Putamen (tissue), 1 donor: ENCODE results near the gene NUBP1.

Source experiments
- DNase-seq: peaks from one replicate; pipeline ENCODE4 v3.0.0-alpha.2; 2016; ENCODE audit warnings: low spot score

NUBP1 gene

DNA sequence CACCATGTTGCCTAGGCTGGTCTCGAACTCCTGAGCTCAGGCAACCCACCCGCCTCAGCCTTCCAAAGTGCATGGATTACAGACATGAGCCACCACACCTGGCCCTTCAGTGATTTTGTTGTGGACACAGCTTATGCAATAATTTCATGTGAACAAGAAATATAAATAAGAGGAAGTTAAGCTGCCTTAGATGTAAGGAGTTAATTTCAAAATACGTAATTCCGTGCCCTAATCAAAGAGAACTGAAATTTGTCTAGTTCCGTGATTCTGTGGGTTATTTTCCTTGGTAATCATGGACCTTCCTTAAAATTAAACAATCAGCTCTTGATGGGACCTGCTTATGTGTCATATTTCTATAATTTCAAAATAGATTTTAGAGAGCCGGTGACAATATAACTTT is 63.1 kb downstream of the NUBP1 start:
- no peak for DNase-seq

DNA sequence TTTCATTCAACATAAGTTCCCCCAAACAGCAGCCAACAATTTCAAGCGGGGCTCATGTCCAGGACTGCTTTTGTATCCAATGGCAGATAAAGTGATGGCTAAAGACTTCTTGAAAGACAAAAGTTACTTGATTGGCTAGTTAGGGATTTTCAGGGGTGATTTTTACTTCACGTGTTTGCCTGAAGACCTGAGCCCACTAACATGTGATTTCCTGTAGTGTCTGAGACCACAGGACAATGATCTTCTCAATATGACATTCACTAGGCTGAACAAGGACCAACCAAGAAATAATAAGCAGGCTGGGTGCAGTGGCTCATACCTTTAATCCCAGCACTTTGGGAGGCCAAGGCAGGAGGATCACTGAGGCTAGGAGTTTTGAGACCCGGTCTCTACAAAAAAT is 64.6 kb downstream of the NUBP1 start:
- DNase-seq: no peak

DNA sequence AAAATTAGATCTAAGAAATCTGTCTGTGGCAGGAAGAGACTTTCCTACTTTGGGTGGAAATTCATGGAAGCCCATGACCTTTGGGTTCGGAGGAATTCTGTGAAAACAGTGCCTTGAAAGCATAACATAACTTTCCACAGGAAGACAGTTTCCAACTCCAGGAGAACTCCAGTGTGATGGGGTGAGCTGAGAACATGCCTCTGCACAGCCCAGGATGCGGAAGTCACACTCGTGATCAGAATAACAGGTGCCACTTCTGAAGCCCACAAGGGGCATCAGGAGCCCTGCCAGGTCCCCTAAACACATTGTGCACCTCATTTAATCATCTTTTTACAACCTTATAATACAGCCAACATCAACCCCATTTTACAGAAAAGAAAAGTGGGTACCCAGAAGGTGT is 65.2 kb downstream of the NUBP1 start:
- no peak for DNase-seq

DNA sequence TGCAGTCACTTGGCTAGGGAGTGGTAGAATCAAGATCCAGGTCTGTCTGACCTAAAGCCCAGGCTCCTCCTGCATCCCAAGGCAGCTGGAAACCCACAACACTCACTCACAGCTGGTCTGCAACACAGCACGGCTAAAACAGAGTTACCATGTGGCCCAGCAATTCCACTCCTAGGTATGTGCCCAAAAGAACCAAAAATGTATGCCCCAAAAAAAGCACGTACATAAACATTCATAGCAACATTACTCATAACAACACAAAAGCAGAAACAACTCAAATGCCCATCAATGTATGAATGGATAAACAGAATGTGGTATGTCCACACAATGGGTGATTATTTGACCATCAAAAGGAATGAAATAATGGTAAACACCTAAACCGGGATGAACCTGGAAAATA is 66.1 kb downstream of the NUBP1 start:
- DNase-seq: no peak

DNA sequence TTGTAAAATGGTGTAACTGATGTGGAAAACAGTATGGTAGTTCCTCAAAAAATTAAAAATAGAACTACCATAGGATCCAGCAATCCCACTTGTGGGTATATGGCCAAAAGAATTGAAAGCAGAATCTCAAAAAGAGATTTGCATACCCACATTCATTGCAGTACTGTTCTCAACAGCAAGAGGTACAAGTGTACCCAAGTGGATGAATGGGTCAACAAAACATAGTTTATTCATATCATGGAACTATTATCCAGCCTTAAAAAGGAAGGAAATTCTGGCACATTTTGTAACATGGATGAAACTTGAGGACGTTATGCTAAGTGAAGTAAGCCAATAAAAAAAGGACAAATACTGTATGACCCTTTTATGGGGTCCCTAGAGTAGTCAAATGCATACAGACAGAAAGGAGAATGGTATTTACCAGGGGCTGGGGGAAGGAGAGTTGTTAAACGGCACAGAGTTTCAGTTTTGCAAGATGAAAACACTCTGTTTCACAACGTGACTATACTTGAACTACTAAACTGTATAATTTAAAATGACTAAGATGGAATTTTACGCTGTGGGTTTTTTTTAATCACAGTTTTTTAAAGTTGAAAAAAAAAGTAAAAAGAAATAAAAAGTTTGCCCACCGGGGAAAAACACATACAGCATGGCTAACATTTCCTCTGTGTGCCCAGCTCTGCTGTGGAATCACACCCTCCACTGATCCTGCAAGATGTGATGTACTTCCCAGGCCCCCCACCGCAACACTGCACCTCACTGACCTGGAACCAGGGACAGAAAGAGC is 68.9 kb downstream of the NUBP1 start:
- no peak for DNase-seq

DNA sequence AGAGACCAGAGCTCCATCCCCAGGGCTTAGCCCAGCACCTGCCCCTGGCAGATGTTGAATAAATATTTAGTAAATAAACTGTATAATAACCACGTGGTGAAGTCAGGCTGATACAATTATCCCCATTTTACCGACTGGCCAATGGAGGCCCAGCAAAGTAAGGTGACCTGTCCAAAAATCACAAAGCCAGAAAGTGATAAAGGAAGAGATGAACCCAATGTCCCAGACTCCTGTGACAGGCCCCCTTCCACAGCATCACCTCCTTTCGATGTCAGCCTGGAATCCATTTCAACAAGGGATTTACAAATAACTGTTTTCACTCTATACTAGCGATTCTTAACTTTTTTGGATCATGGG is 69.4 kb downstream of the NUBP1 start:
- no peak for DNase-seq

DNA sequence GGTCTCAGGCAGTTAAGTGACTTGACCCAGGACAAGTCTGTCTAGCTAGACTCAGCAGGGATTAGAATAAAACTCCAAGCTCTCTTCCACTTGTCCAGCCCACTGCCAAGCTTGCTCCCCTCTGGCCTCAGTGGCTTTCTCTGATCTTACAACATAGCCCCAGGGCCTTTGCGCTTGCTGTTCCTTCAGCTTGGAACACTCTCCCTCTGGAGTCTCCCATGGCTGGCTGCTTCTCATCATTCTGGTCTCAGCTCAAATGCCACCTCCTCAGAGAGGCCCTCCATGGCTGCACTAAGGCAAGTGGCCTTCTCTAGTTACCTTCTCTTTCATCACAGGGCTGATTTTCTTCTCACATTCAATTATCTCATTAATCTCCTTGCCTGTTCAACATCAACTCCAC is 73.9 kb downstream of the NUBP1 start:
- no peak for DNase-seq

DNA sequence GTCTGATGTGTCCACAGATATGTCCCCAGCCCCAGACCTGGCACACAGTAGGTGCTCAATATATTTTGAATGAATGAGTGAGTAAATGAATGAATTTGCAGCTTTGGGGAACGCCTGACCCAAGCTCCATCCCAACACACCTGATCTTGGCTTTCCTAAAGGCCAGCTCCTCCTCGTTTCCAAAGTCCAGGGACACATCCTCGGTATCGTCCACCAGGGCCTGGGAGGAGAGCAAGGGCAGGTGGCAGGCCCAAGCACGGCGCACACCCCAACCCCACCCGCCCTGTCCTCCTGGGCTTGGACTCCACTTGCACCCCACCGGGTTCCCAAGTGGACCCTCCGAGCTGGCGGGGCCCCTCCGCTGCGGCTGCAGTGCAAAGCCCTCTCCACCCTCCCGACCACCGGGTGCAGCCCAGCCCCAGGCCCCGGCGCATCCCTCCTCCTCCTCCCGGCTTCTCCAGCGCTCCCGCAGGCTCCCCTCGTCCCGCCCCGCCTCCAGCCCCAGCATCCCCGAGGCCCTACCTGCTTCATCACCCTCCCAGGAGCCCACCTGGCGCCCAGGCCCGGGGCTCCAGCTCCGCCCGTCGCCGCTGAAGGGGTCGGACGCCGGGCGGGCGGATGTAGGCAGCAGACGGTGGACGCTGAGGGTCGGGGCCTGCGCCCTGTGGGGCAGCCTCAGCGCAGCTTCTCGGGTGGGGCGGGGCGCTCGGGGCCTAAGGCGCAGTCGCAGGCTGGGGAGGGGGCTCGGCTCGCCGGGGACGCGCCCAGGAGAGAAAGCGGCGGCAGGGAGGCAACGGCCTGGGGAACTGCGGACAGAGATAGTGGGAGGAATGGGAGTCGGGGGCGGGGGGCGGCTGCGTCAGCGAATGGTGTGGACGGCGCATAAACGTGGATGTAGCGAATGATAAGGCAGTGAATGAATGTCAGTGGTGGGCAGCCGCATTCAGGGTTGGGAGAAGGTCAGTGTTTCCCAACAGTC is 74.6 kb downstream of the NUBP1 start, which contains the start of gene TVP23A:
TVP23A (minus strand) TSS at position 832 of the 979 bp plus-strand sequence; CDS start at position 531, 301 bp downstream.
- no peak for DNase-seq
